Measurements from ENCODE around the gene C9.
"Not testable (repeated sequence)": the region's sequence is repeated elsewhere in the genome, so short reads cannot be mapped to it uniquely, and the experiment has no call there.

Gene C9

GRCh38 chr5:39260095-39260494, 104.2 kb downstream of the C9 start:
- DNase-seq (ENCODE audit: low read depth in 2 of 2): no peak

- no peak for DNase-seq (ENCODE audit: low read depth in 2 of 2)
These were observed 106.7 kb downstream of the C9 start for GRCh38 chr5:39257554-39257953.

GRCh38 chr5:39256477-39257235, 107.6 kb downstream of the C9 start:
- DNase-seq (ENCODE audit: low read depth in 2 of 2): no peak

- no peak for DNase-seq (ENCODE audit: low read depth in 2 of 2)
These were observed 108.9 kb downstream of the C9 start for GRCh38 chr5:39255406-39255805.

GRCh38 chr5:39254671-39255070, 109.6 kb downstream of the C9 start:
- no peak for DNase-seq (ENCODE audit: low read depth in 2 of 2)

GRCh38 chr5:39253196-39253595, 111.1 kb downstream of the C9 start:
- no peak for DNase-seq (ENCODE audit: low read depth in 2 of 2)

- DNase-seq (ENCODE audit: low read depth in 2 of 2): no peak
These were observed 114.6 kb downstream of the C9 start for GRCh38 chr5:39249564-39250274.

GRCh38 chr5:39249069-39249468, 115.2 kb downstream of the C9 start:
- no peak for DNase-seq (ENCODE audit: low read depth in 2 of 2)

- no peak for DNase-seq (ENCODE audit: low read depth in 2 of 2)
These were observed 123.5 kb downstream of the C9 start for GRCh38 chr5:39240750-39241149.

- DNase-seq (ENCODE audit: low read depth in 2 of 2): no peak
These were observed 125.8 kb downstream of the C9 start for GRCh38 chr5:39238366-39239105.

- no peak for DNase-seq (ENCODE audit: low read depth in 2 of 2)
These were observed 127.6 kb downstream of the C9 start for GRCh38 chr5:39236718-39237117.

GRCh38 chr5:39235648-39236047, 128.6 kb downstream of the C9 start:
- DNase-seq (ENCODE audit: low read depth in 2 of 2): no peak

GRCh38 chr5:39234494-39234893, 129.8 kb downstream of the C9 start:
- not testable (repeated sequence) for DNase-seq (ENCODE audit: low read depth in 2 of 2)
